AG09309 (cell line): Measurements from ENCODE around the gene RHOBTB1.

Experiments
- DNase-seq: peaks from one replicate; pipeline ENCODE4 v3.0.0-alpha.2; 2010; ENCODE audit warnings: low read depth
- H3K4me3 ChIP-seq: 2 replicates; pipeline ENCODE4 v1.5.1; 2011; ENCODE audit warnings: mild to moderate bottlenecking, low read depth, low read length, moderate library complexity; ENCODE audit not compliant: control insufficient read depth
- TF ChIP-seq, protein P1 (sequence below): IDR thresholded peaks from 2 replicates; pipeline ENCODE4 v1.5.1; 2011; ENCODE audit warnings: mild to moderate bottlenecking, low read depth, low read length, inconsistent platforms; ENCODE audit not compliant: insufficient read depth, control insufficient read depth; ENCODE audit errors: missing control alignments

The RHOBTB1 gene

DNA sequence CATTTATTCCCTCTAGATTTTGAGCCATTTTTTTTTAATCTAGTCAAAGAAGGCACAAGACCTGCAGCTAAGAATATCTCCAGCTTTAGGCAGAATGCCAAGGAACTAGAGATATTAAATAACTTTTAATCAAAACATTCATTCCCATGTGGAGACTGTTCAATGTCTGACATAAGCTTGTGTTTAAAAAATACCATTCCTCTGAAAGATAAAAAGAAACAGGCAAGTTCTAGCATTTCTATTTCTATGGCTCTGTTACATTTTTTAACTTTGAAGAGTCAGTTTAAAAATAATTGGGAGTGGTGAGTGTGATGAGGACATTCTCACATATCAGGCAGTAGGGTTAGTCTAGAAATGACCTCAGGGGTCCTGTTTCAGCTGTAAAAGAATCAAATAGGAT is 48.0 kb downstream of the RHOBTB1 start:
- peak; percentile 18 for DNase-seq
- TF ChIP-seq, protein P1, sequence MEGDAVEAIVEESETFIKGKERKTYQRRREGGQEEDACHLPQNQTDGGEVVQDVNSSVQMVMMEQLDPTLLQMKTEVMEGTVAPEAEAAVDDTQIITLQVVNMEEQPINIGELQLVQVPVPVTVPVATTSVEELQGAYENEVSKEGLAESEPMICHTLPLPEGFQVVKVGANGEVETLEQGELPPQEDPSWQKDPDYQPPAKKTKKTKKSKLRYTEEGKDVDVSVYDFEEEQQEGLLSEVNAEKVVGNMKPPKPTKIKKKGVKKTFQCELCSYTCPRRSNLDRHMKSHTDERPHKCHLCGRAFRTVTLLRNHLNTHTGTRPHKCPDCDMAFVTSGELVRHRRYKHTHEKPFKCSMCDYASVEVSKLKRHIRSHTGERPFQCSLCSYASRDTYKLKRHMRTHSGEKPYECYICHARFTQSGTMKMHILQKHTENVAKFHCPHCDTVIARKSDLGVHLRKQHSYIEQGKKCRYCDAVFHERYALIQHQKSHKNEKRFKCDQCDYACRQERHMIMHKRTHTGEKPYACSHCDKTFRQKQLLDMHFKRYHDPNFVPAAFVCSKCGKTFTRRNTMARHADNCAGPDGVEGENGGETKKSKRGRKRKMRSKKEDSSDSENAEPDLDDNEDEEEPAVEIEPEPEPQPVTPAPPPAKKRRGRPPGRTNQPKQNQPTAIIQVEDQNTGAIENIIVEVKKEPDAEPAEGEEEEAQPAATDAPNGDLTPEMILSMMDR, result no peak
- H3K4me3 ChIP-seq, result no peak overlapping the region

DNA sequence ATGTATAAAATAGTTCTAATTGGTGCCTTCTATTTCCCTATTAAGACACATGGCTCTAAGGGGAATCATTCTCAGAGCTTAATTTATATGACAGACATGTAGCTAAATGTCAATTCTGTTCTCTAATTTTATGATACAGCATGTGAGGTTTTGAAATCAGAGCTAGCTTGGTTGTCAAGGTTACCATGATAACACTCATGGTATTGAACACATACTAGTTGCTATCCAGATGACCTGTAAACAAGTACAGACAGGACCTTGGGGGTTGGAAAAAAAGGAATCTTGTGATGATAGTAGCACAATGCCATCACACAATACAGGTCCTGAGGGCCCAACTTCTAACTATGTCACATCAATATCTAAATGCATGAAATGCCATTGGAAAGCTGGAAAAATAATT is 49.2 kb downstream of the RHOBTB1 start:
- no peak overlapping the region for H3K4me3 ChIP-seq
- TF ChIP-seq, protein P1, result no peak
- DNase-seq, result no peak

DNA sequence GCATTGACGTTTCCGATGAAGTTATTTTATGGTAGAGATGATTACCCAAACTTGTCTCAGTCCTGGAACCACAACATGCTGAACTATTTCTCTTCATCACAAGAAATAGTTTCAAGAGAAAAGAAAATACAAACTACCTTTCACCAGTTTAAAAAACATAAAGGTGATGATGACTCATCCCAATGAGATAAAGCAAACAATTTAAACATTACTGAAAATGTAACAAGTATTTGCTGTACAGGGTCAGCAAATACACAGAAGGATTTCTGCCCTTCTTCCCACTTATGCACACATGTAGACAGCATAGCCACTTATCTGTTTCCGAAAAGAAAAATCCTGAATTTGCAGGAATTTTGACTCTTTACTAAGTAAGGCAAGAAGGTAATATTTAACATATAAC is 50.8 kb downstream of the RHOBTB1 start:
- no peak overlapping the region for H3K4me3 ChIP-seq

DNA sequence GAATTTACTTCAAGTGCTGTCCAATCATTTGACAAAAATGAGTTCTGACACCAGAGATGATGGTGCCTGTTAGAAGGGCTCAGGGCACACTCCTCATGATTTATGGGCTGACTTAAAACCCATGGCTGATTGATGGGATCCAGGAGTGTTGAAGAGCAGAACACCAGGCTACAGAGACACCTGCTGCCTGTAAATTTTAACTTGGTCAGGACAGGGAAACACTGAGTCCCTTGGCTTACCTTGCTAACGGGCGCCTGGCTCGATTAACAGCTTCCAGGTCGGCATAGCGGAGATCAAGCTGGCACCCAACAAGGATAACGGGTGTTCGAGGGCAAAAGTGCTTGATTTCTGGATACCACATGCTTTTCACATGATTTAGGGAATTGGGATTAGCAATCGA is 51.4 kb downstream of the RHOBTB1 start:
- no peak for DNase-seq
- TF ChIP-seq, protein P1, result no peak
- H3K4me3 ChIP-seq, result no peak overlapping the region

More for the DNA sequence above, 50.8 kb downstream of the RHOBTB1 start:
- TF ChIP-seq, protein P1, result no peak
- DNase-seq, result no peak

DNA sequence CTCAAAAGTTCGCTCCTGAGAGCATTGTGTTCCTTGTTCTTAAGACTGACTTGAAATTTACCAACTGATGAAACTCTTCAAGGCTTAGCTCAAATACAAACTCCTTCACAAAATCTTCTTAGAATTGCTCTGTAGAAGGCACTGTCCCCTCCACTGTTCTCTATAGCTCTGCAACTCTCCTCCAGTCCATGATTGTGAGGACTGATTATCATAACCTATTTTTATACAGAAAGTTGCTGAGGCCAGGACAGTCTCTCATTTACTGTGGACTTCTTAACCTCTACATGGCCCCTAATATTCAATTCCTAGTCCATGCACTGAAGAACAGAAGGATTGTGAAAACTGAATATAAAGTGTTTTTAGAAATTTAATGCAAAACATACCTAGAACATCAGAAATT is 53.2 kb downstream of the RHOBTB1 start:
- TF ChIP-seq, protein P1, result no peak
- H3K4me3 ChIP-seq, result no peak overlapping the region
- DNase-seq, result no peak

DNA sequence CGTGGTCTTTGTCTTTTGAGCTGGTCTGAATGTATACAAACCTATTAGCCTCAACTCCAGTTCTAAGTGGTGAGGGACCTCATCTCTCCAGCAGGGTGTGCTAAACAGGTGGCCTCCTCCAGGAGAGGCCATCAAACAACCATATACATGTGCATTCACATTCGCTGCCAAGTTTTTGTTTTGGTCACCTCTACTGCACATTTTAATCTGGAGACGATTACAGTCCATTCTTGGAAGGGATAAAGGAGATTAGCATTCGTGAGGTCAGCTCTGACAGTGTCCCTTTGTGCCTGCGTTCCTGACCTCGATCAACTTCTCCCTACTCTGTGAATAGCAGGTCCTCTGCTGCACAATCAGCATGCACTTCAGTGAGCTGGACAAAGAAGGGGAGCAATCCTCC is 60.8 kb downstream of the RHOBTB1 start:
- H3K4me3 ChIP-seq, result no peak overlapping the region
- DNase-seq, result no peak
- TF ChIP-seq, protein P1, result peak; percentile 52

DNA sequence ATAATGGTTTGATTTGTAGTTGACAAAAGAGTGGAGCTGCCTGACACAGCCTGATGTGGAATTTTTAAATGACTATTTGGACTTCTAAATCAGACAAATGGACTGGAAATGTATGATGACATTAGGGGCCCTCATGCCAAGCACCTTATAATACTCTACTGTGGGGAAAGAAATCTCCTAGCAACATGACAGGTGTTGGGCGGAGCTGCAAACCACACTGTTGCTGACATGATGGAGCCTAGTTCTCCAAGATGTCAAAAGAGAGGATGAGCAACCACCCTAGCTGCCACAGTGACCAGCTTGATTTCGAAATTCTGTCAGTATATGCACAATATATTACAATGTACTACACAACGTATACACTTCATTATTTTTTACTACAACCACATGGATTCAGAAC is 65.8 kb downstream of the RHOBTB1 start:
- TF ChIP-seq, protein P1, result no peak
- no peak for DNase-seq
- no peak overlapping the region for H3K4me3 ChIP-seq
